OCI-M2 (cell line): ENCODE results near the gene GREB1L.

Experiments used
- DNase-seq: peaks from one replicate; lab custom pipeline; 2025; ENCODE audit not compliant: unreplicated experiment; lab: John Stamatoyannopoulos, UW

GREB1L gene

GRCh38 chr18:21479721-21480120 is 237.7 kb downstream of the GREB1L start:
- DNase-seq: no peak

- no peak for DNase-seq
These were observed 239.7 kb downstream of the GREB1L start for GRCh38 chr18:21481739-21482138.

GRCh38 chr18:21483051-21483450 is 241.0 kb downstream of the GREB1L start:
- no peak for DNase-seq

- DNase-seq: no peak
These were observed 243.0 kb downstream of the GREB1L start for GRCh38 chr18:21484851-21485636.

- DNase-seq: no peak
These were observed 244.9 kb downstream of the GREB1L start for GRCh38 chr18:21486905-21487437.

- no peak for DNase-seq
These were observed 247.2 kb downstream of the GREB1L start for GRCh38 chr18:21489119-21489750.

GRCh38 chr18:21489919-21490495 is 248.0 kb downstream of the GREB1L start:
- no peak for DNase-seq

GRCh38 chr18:21490748-21491147 is 248.7 kb downstream of the GREB1L start:
- DNase-seq: no peak

- no peak for DNase-seq
These were observed 254.3 kb downstream of the GREB1L start for GRCh38 chr18:21496277-21496835.

- no peak for DNase-seq
These were observed 258.0 kb downstream of the GREB1L start for GRCh38 chr18:21499997-21500396.

- DNase-seq: no peak
These were observed 260.6 kb downstream of the GREB1L start for GRCh38 chr18:21502661-21503060.

- DNase-seq: no peak
These were observed 266.1 kb downstream of the GREB1L start for GRCh38 chr18:21507913-21508701.

- no peak for DNase-seq
These were observed 267.0 kb downstream of the GREB1L start for GRCh38 chr18:21509062-21509461.

GRCh38 chr18:21513292-21513691 is 271.3 kb downstream of the GREB1L start:
- DNase-seq: no peak

- no peak for DNase-seq
These were observed 271.7 kb downstream of the GREB1L start for GRCh38 chr18:21513741-21514140.

- DNase-seq: no peak
These were observed 280.5 kb downstream of the GREB1L start for GRCh38 chr18:21522530-21522929.

- DNase-seq: no peak
These were observed 283.9 kb downstream of the GREB1L start for GRCh38 chr18:21525916-21526315.

GRCh38 chr18:21526463-21526862 is 284.4 kb downstream of the GREB1L start:
- DNase-seq: no peak

- DNase-seq: no peak
These were observed 292.3 kb downstream of the GREB1L start for GRCh38 chr18:21534327-21534726.

GRCh38 chr18:21538230-21538629 is 296.2 kb downstream of the GREB1L start:
- no peak for DNase-seq

GRCh38 chr18:21546423-21546822 is 304.4 kb downstream of the GREB1L start:
- no peak for DNase-seq
